OCI-LY7 (cell line): ENCODE data around the gene KCNK4. TPM values are rescaled to one million over a fixed set of nuclear protein-coding genes. Genes with fewer than 3 reads are reported as not detected.
"Not testable (repeated sequence)": the region's sequence is repeated elsewhere in the genome, so short reads cannot be mapped to it uniquely, and the experiment has no call there.

ENCODE experiments used
- BruUV-seq: library from RNA; stranded (reverse); fragments of 400-500 nt; replicated peaks from 2 replicates; lab custom pipeline; 2021; lab: Mats Ljungman, UMichigan
- CTCF ChIA-PET: fragments of 300-600 bp; sonication (Branson Sonifier 250); formaldehyde crosslinking; loops from one replicate; lab custom pipeline; 2022; ENCODE audit warnings: antibody characterized with exemption; ENCODE audit not compliant: unreplicated experiment; lab: Charles Lee
- POLR2A ChIA-PET: fragments of 300-600 bp; sonication (Branson Sonifier 250); formaldehyde crosslinking; loops from one replicate; lab custom pipeline; 2022; ENCODE audit warnings: antibody characterized with exemption; lab: Charles Lee
- DNase-seq: peaks from one replicate; pipeline ENCODE4 v3.0.0-alpha.2; 2015; ENCODE audit warnings: low spot score
- H2AFZ ChIP-seq: fragments of 200-600 bp; sonication (generic), shearing (Covaris generic); 2 replicates; pipeline ENCODE4 v1.6.1; 2014; ENCODE audit warnings: mild to moderate bottlenecking, antibody characterized with exemption, low read length, moderate library complexity
- H3K27ac ChIP-seq: fragments of 200-600 bp; sonication (generic); 2 replicates; pipeline ENCODE4 v1.5.1; 2014; ENCODE audit warnings: mixed run types, low read depth, mild to moderate bottlenecking, moderate library complexity, low read length, inconsistent platforms; ENCODE audit not compliant: poor library complexity, severe bottlenecking
- H3K36me3 ChIP-seq: fragments of 200-600 bp; sonication (generic); 2 replicates; pipeline ENCODE4 v1.6.1; 2014; ENCODE audit warnings: mild to moderate bottlenecking, antibody characterized with exemption, low read length, moderate library complexity, mixed read lengths; ENCODE audit not compliant: insufficient read depth
- H3K4me1 ChIP-seq: fragments of 200-600 bp; sonication (generic); 2 replicates; pipeline ENCODE4 v1.5.1; 2014; ENCODE audit warnings: mild to moderate bottlenecking, low read length; ENCODE audit not compliant: insufficient read depth, poor library complexity, severe bottlenecking
- H3K4me2 ChIP-seq: fragments of 200-600 bp; sonication (generic); 2 replicates; pipeline ENCODE4 v1.6.1; 2014; ENCODE audit warnings: mild to moderate bottlenecking, low read length
- H3K4me3 ChIP-seq: fragments of 200-600 bp; sonication (generic); 2 replicates; pipeline ENCODE4 v1.5.1; 2014; ENCODE audit warnings: mild to moderate bottlenecking, low read depth, low read length; ENCODE audit not compliant: poor library complexity, severe bottlenecking
- H3K79me2 ChIP-seq: fragments of 200-600 bp; sonication (generic); 2 replicates; pipeline ENCODE4 v1.6.1; 2016; ENCODE audit warnings: low read depth, mild to moderate bottlenecking, low read length, moderate library complexity, mixed read lengths; ENCODE audit not compliant: insufficient read depth
- H3K9me2 ChIP-seq: fragments of 200-600 bp; sonication (generic); 2 replicates; pipeline ENCODE4 v1.6.1; 2016; ENCODE audit warnings: mild to moderate bottlenecking, low read length, mixed read lengths; ENCODE audit not compliant: insufficient read depth
- H3K9me3 ChIP-seq: fragments of 200-600 bp; sonication (generic); 2 replicates; pipeline ENCODE4 v1.6.1; 2014; ENCODE audit warnings: mild to moderate bottlenecking, mixed run types, low read length, mixed read lengths
- H4K20me1 ChIP-seq: fragments of 200-600 bp; sonication (generic); 2 replicates; pipeline ENCODE4 v1.6.1; 2014; ENCODE audit warnings: mild to moderate bottlenecking, antibody characterized with exemption, low read length, moderate library complexity, mixed read lengths; ENCODE audit not compliant: insufficient read depth
- CTCF ChIP-seq: fragments of 200-600 bp; sonication (generic); conservative IDR thresholded peaks from 2 replicates; pipeline ENCODE4 v1.5.1; 2014; ENCODE audit warnings: mild to moderate bottlenecking, antibody characterized with exemption, low read length, moderate library complexity, mixed read lengths
- EZH2phosphoT487 ChIP-seq: fragments of 200-600 bp; sonication (generic); IDR thresholded peaks from 2 replicates; pipeline ENCODE4 v1.6.1; 2018; ENCODE audit warnings: low read depth, borderline replicate concordance, mild to moderate bottlenecking, mixed run types, antibody characterized with exemption, low read length, moderate library complexity, mixed read lengths
- intact Hi-C: fragments of 100-400 bp; cut with micrococcal nuclease; formaldehyde crosslinking; loops from one replicate; pipeline ENCODE4 v1.10.0; 2022; ENCODE audit not compliant: unreplicated experiment
- total RNA-seq, 2 experiments: library from RNA; depleted of rRNA in 1 of 2; stranded (reverse); fragments of >200 nt in 1 of 2; shearing (Covaris generic) in 1 of 2; gene quantifications; 2 replicates each; pipeline ENCODE4 v1.2.3, GENCODE V29; 2014 to 2022

KCNK4 gene
- total RNA-seq, 2 experiments from 2014 or later = 0.80 to 0.95 TPM

DNA sequence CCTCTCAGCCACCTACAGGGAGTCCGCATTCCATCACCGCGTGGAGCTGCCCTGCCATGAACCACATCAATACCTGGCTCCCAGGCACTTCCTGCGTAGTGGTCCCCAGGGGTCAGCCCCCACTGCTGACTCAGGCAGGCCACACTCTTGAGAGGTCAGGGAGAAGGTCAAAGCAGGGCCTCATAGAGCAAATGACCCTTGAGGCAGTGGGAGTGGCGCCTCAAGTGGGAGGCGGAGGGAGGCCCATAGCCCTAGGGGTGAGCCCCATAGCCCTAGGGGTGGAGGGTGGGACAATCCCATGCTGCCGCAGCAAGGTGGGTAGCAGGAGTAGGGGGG, 31.8 kb downstream of the KCNK4 start:
- Histone ChIP-seq H3K4me1 (peaks cover 12% of the 10 kb centered on the region), H4K20me1 (no peaks in the 10 kb centered on the region), H3K4me2 (no peak overlapping the region), H3K79me2 (peaks cover 17% of the 10 kb centered on the region; the same call in 1 of the 2 replicates), H3K36me3 (peaks cover 37% of the 10 kb centered on the region; the same call in 1 of the 2 replicates), H2AFZ (no peak overlapping the region), H3K4me3 (no peak overlapping the region), H3K27ac (no peak overlapping the region), H3K9me2 (no peaks in the 10 kb centered on the region), H3K9me3 (no peaks in the 10 kb centered on the region)
- POLR2A ChIA-PET = no interaction called here
- intact Hi-C loops = no loop called here
- TF ChIP-seq CTCF (no peak), EZH2phosphoT487 (no peak)
- no TSS peak for BruUV-seq
- CTCF ChIA-PET = interaction anchor here (0.6 kb wide), 1 partner anchor 32 kb away, joined by 6 read pairs; no protein-coding TSS in a partner anchor
- DNase-seq = no peak

- Histone ChIP-seq H3K4me1 (peaks cover 12% of the 10 kb centered on the region), H3K79me2 (peaks cover 14% of the 10 kb centered on the region; the same call in 1 of the 2 replicates), H4K20me1 (no peaks in the 10 kb centered on the region), H2AFZ (no peak overlapping the region), H3K27ac (no peak overlapping the region), H3K4me2 (no peak overlapping the region), H3K9me3 (no peaks in the 10 kb centered on the region), H3K4me3 (no peak overlapping the region), H3K36me3 (peaks cover 37% of the 10 kb centered on the region; the same call in 1 of the 2 replicates), H3K9me2 (no peaks in the 10 kb centered on the region)
- no TSS peak for BruUV-seq
- POLR2A ChIA-PET = interaction anchor here (0.8 kb wide), 1 partner anchor 9 kb away, joined by 4 read pairs; no protein-coding TSS in a partner anchor
- DNase-seq = no peak
- intact Hi-C loops = no loop called here
- CTCF ChIA-PET = interaction anchor here (0.6 kb wide), 1 partner anchor 32 kb away, joined by 6 read pairs; no protein-coding TSS in a partner anchor
- TF ChIP-seq CTCF (no peak), EZH2phosphoT487 (no peak)
Measured at GRCh38 chr11:64323373-64323772, 32.3 kb downstream of the KCNK4 start.

- H2AFZ ChIP-seq, H3K4me1 ChIP-seq, CTCF ChIA-PET, DNase-seq, H3K9me2 ChIP-seq, H3K4me2 ChIP-seq, H3K4me3 ChIP-seq, H4K20me1 ChIP-seq, intact Hi-C loops, H3K27ac ChIP-seq, H3K9me3 ChIP-seq, H3K79me2 ChIP-seq, BruUV-seq: not testable (repeated sequence)
- POLR2A ChIA-PET = interaction anchor here (0.8 kb wide), 1 partner anchor 8 kb away, joined by 4 read pairs; no protein-coding TSS in a partner anchor
- peaks cover 37% of the 10 kb centered on the region; the same call in 1 of the 2 replicates for H3K36me3 ChIP-seq
Measured at GRCh38 chr11:64323984-64324383, 32.9 kb downstream of the KCNK4 start.
